Mammary epithelial cell (primary cell): ENCODE data around the gene IER3.

Source experiments
- EZH2 ChIP-seq: IDR thresholded peaks from 2 replicates; pipeline ENCODE4 v1.6.1; 2012; ENCODE audit warnings: low read length, inconsistent platforms, borderline replicate concordance
- TF ChIP-seq, protein P1 (sequence below), 2 donors: IDR thresholded peaks in 1 of 2; conservative IDR thresholded peaks in 1 of 2; 2 replicates each; pipeline ENCODE4 v1.5.1; 2011 to 2012; ENCODE audit warnings: inconsistent platforms in 2 of 2, low read length in 2 of 2, mild to moderate bottlenecking in 2 of 2, control low read depth in 1 of 2, low read depth in 1 of 2; ENCODE audit not compliant: insufficient read depth in 1 of 2; ENCODE audit errors: extremely low read depth in 1 of 2

DNA sequence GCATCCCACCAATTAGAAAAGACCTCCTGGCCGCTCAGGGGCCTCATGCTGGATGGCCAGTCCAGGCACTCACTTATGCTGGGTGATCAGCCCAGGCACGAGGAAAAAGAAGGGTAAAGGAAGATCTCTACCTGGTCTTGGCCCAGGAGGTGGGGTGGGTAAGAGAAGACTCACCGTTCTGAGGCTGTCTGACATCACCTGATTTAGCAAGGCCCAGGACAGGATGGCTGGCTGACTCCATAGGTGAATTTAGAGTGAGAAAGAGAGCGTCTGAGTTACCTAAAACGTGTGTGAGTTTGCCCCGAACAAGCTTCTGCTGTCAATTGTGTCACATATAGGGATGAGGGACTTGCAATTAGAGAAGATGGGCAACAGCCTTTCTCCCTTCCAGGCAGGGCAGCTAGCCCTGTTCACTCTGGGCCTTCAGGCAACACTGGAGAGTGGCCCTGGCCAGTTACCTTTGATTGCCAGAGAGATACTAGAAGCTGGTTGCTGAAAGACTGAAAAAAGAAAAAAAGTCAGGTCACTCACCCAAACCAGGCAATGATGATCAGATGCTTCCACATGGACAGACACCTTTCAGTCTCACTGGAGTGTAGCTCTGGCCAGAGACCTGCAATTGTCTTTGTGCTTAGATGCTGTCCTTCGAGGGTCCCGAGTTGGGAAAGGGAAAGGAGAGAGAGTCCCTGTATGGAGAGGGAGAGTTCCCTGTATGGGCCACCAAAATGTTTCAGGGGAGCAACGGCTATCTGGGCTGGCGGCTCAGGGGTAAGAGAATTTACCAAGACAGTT, 35.7 kb upstream of the IER3 start:
- TF ChIP-seq, protein P1, sequence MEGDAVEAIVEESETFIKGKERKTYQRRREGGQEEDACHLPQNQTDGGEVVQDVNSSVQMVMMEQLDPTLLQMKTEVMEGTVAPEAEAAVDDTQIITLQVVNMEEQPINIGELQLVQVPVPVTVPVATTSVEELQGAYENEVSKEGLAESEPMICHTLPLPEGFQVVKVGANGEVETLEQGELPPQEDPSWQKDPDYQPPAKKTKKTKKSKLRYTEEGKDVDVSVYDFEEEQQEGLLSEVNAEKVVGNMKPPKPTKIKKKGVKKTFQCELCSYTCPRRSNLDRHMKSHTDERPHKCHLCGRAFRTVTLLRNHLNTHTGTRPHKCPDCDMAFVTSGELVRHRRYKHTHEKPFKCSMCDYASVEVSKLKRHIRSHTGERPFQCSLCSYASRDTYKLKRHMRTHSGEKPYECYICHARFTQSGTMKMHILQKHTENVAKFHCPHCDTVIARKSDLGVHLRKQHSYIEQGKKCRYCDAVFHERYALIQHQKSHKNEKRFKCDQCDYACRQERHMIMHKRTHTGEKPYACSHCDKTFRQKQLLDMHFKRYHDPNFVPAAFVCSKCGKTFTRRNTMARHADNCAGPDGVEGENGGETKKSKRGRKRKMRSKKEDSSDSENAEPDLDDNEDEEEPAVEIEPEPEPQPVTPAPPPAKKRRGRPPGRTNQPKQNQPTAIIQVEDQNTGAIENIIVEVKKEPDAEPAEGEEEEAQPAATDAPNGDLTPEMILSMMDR (conservative IDR thresholded peaks at IDR 0.05 in 1 of 2, IDR thresholded peaks at IDR 0.05 in 1 of 2; ENCODE audit: extremely low read depth in 1 of 2, insufficient read depth in 1 of 2, low read depth in 1 of 2, low read length in 2 of 2): no peak
- no peak for TF ChIP-seq EZH2
